HepG2 (cell line): ENCODE data around the gene PFN1.

Experiments
- ARNT ChIP-seq: fragments of 450-650 bp; IDR thresholded peaks from 2 replicates; pipeline ENCODE4 v1.6.1; 2017
- ATF2 ChIP-seq: sonication (generic); formaldehyde crosslinking; IDR thresholded peaks from 2 replicates; pipeline ENCODE4 v1.4.0; 2020; ENCODE audit warnings: missing genetic modification reagents
- CREB3 ChIP-seq: sonication (generic); formaldehyde crosslinking; IDR thresholded peaks from 2 replicates; pipeline ENCODE4 v1.5.0; 2020; ENCODE audit warnings: missing genetic modification reagents
- CTCF ChIP-seq: sonication (generic); formaldehyde crosslinking; IDR thresholded peaks from 2 replicates; pipeline ENCODE4 v1.5.0; 2020; ENCODE audit warnings: mild to moderate bottlenecking, missing genetic modification reagents, moderate library complexity
- ETS1 ChIP-seq: sonication (generic); formaldehyde crosslinking; IDR thresholded peaks from 2 replicates; pipeline ENCODE4 v1.4.0; 2020; ENCODE audit warnings: missing genetic modification reagents
- EZH2 ChIP-seq: conservative IDR thresholded peaks from 2 replicates; pipeline ENCODE4 v1.6.1; 2012; ENCODE audit warnings: mild to moderate bottlenecking, low read depth, low read length, moderate library complexity
- NFE2L1 ChIP-seq: sonication (generic); formaldehyde crosslinking; IDR thresholded peaks from 2 replicates; pipeline ENCODE4 v1.4.0; 2020; ENCODE audit warnings: missing genetic modification reagents, mild to moderate bottlenecking, borderline replicate concordance
- ZNF354B ChIP-seq: sonication (generic); formaldehyde crosslinking; IDR thresholded peaks from 2 replicates; pipeline ENCODE4 v1.8.0; 2022; ENCODE audit warnings: mild to moderate bottlenecking, missing genetic modification reagents
- ZNF513 ChIP-seq: sonication (generic); formaldehyde crosslinking; conservative IDR thresholded peaks from 2 replicates; pipeline ENCODE4 v1.5.0; 2020; ENCODE audit warnings: missing genetic modification reagents
- ZNF678 ChIP-seq: sonication (generic); formaldehyde crosslinking; IDR thresholded peaks from 2 replicates; pipeline ENCODE4 v1.4.0; 2020; ENCODE audit warnings: mild to moderate bottlenecking, missing genetic modification reagents
- ZSCAN9 ChIP-seq: IDR thresholded peaks from 2 replicates; pipeline ENCODE4 v1.6.1; 2016; ENCODE audit warnings: borderline replicate concordance
- TF ChIP-seq, protein P1 (sequence below): sonication (generic); formaldehyde crosslinking; IDR thresholded peaks from 2 replicates; pipeline ENCODE4; 2020; ENCODE audit warnings: missing genetic modification reagents, mild to moderate bottlenecking, borderline replicate concordance

DNA sequence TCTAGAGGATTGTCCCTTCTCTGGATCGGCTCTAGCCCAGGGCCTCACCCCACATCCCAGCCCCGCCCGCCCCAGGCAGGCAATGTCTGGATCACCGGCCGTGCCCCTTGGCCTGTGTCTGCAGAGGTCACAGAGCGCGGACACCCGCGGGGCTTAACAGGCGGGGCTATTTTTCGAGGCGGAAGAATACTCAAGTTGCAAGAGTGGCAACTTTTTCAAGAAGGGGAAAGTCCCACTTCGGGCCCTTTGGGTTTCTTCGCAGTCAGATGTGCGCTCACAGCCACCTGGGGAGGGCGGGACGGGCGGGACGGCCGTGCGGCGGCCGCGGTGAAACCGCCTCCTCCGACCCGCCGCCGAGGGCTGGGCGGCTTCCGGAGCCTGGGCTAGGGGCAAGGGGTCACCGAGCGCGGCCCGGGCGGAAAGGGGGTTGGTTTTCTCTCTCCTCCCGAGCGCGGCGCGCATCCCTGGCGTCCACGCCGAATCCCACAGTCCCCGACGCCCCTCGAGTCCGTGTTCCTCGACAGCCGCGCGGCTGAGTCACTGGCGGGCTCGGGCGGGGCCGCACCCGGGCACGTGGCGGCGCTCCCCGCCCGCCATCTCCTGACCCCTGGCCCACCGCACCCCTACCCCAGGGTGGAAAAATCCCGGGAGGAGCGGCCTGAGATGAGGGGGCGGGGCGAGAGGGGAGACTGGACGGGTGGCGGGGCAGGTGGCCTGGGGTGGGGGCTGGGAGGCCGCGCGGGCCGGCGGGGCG, 1.2 kb upstream of the PFN1 start:
- TF ChIP-seq ETS1 (peak; percentile 39; the same call in 1 of the 2 replicates), ATF2 (CRISPR knock-in tag) (peak; percentile 13; the same call in 1 of the 2 replicates), ZNF678 (0 out of 2 replicates have a peak, but pooled peaks have one; percentile 53), NFE2L1 (CRISPR knock-in tag) (no peak), CTCF (no peak; the same call in 1 of the 2 replicates), ARNT (no peak), CREB3 (CRISPR knock-in tag) (no peak), EZH2 (no peak), ZNF354B (CRISPR knock-in tag) (no peak), ZNF513 (CRISPR knock-in tag) (no peak), ZSCAN9 (CRISPR knock-in tag) (no peak; the same call in 1 of the 2 replicates)
- TF ChIP-seq, protein P1, sequence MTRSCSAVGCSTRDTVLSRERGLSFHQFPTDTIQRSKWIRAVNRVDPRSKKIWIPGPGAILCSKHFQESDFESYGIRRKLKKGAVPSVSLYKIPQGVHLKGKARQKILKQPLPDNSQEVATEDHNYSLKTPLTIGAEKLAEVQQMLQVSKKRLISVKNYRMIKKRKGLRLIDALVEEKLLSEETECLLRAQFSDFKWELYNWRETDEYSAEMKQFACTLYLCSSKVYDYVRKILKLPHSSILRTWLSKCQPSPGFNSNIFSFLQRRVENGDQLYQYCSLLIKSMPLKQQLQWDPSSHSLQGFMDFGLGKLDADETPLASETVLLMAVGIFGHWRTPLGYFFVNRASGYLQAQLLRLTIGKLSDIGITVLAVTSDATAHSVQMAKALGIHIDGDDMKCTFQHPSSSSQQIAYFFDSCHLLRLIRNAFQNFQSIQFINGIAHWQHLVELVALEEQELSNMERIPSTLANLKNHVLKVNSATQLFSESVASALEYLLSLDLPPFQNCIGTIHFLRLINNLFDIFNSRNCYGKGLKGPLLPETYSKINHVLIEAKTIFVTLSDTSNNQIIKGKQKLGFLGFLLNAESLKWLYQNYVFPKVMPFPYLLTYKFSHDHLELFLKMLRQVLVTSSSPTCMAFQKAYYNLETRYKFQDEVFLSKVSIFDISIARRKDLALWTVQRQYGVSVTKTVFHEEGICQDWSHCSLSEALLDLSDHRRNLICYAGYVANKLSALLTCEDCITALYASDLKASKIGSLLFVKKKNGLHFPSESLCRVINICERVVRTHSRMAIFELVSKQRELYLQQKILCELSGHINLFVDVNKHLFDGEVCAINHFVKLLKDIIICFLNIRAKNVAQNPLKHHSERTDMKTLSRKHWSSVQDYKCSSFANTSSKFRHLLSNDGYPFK (CRISPR knock-in tag), result no peak
